Kidney epithelial cell (primary cell): ENCODE data around the gene MROH2A. TPM values are rescaled to one million over a fixed set of nuclear protein-coding genes. Genes with fewer than 3 reads are reported as not detected.

Experiments
- DNase-seq: peaks from one replicate; pipeline ENCODE4 v3.0.0-alpha.2; 2010; ENCODE audit warnings: low read depth
- H3K27me3 ChIP-seq: 2 replicates; pipeline ENCODE4 v1.6.0; 2011; ENCODE audit warnings: low read length; ENCODE audit not compliant: control insufficient read depth, insufficient read depth
- H3K36me3 ChIP-seq: 2 replicates; pipeline ENCODE4 v1.5.1; 2011; ENCODE audit warnings: low read length; ENCODE audit not compliant: control insufficient read depth, insufficient read depth
- H3K4me3 ChIP-seq: 2 replicates; pipeline ENCODE4 v1.5.1; 2011; ENCODE audit warnings: low read depth, mild to moderate bottlenecking, control low read depth, low read length
- CTCF ChIP-seq: IDR thresholded peaks from 2 replicates; pipeline ENCODE4 v1.5.1; 2011; ENCODE audit warnings: mild to moderate bottlenecking, moderate library complexity, low read length, control low read depth, inconsistent platforms; ENCODE audit not compliant: insufficient read depth, poor library complexity, severe bottlenecking
- total RNA-seq: library from RNA; depleted of rRNA; stranded (reverse); fragments of >200 nt; gene quantifications from 2 replicates; pipeline ENCODE4 v1.2.3, GENCODE V29; 2015

The MROH2A gene
- total RNA-seq, 1 donor from 2014 or later, result not detected

- no peak for DNase-seq
- no peaks in the 10 kb centered on the region for H3K27me3 ChIP-seq
- TF ChIP-seq CTCF, result no peak
- H3K36me3 ChIP-seq, result no peaks in the 10 kb centered on the region
- no peak overlapping the region for H3K4me3 ChIP-seq
These were observed 5.5 kb upstream of the MROH2A start for GRCh38 chr2:233772583-233772982.

GRCh38 chr2:233773854-233774253 is 4.3 kb upstream of the MROH2A start:
- DNase-seq, result no peak
- no peak for TF ChIP-seq CTCF
- no peaks in the 10 kb centered on the region for H3K36me3 ChIP-seq
- H3K27me3 ChIP-seq, result no peaks in the 10 kb centered on the region
- no peak overlapping the region for H3K4me3 ChIP-seq

GRCh38 chr2:233775414-233775813 is 2.7 kb upstream of the MROH2A start:
- no peak for DNase-seq
- Histone ChIP-seq H3K36me3 (no peaks in the 10 kb centered on the region), H3K27me3 (no peaks in the 10 kb centered on the region), H3K4me3 (no peak overlapping the region)
- no peak for TF ChIP-seq CTCF

- Histone ChIP-seq H3K36me3 (no peaks in the 10 kb centered on the region), H3K27me3 (no peaks in the 10 kb centered on the region), H3K4me3 (no peak overlapping the region)
- TF ChIP-seq CTCF, result no peak
- no peak for DNase-seq
These were observed 1.6 kb downstream of the MROH2A start for GRCh38 chr2:233779722-233780121.

- TF ChIP-seq CTCF, result no peak
- DNase-seq, result no peak
- no peaks in the 10 kb centered on the region for H3K27me3 ChIP-seq
- no peak overlapping the region for H3K4me3 ChIP-seq
- H3K36me3 ChIP-seq, result no peaks in the 10 kb centered on the region
These were observed 2.6 kb downstream of the MROH2A start for GRCh38 chr2:233780771-233781170.

- Histone ChIP-seq H3K27me3 (no peaks in the 10 kb centered on the region), H3K36me3 (no peaks in the 10 kb centered on the region), H3K4me3 (no peak overlapping the region)
- TF ChIP-seq CTCF, result no peak
- DNase-seq, result no peak
These were observed 11.4 kb downstream of the MROH2A start for GRCh38 chr2:233789554-233789953.
